GM12872 (cell line): Measurements from ENCODE around the gene TXLNB.

Experiments used
- TF ChIP-seq, protein P1 (sequence below): IDR thresholded peaks from 3 replicates; pipeline ENCODE4 v1.5.1; 2011; ENCODE audit warnings: low read depth, mild to moderate bottlenecking, low read length, moderate library complexity; ENCODE audit not compliant: insufficient read depth

The TXLNB gene

DNA sequence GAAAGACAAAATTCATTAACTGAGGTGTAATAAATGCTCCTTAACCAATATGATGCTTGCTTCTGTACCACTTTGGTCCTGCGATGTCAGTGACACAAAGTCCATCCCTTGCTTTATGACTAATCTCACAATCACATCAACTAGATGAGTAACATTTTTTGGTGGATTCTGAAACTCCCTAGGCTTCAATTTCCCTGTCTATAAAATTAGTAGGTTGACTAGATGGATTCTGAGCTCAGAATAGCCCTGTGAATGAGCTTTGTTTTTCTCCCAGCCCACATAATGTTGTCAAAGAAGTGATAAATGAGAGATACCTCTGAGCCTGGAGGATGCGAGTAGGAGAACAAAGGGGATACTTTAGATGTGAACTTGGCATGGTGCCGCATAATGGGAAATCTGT lies 9.1 kb downstream of the TXLNB start:
- TF ChIP-seq, protein P1, sequence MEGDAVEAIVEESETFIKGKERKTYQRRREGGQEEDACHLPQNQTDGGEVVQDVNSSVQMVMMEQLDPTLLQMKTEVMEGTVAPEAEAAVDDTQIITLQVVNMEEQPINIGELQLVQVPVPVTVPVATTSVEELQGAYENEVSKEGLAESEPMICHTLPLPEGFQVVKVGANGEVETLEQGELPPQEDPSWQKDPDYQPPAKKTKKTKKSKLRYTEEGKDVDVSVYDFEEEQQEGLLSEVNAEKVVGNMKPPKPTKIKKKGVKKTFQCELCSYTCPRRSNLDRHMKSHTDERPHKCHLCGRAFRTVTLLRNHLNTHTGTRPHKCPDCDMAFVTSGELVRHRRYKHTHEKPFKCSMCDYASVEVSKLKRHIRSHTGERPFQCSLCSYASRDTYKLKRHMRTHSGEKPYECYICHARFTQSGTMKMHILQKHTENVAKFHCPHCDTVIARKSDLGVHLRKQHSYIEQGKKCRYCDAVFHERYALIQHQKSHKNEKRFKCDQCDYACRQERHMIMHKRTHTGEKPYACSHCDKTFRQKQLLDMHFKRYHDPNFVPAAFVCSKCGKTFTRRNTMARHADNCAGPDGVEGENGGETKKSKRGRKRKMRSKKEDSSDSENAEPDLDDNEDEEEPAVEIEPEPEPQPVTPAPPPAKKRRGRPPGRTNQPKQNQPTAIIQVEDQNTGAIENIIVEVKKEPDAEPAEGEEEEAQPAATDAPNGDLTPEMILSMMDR = no peak

DNA sequence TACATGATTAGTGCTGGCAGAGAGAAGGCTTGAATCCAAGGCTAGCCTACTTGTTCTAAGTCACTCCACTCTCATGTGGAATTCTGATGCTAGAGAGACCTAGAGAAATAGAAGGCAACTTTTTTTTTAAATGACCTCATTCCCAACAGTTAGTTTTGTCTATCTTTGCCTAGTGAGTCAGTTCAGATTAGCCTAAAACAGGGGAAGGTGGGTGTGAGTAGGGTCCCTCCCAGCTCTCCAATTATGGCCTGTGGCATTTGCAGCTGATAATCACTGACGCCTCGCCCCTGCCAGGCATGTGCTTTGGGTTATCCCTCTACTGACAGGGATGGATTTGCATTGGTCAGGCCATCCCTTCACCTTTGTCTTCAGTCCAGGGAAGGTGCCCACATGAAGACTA lies 13.6 kb downstream of the TXLNB start:
- TF ChIP-seq, protein P1 = no peak

DNA sequence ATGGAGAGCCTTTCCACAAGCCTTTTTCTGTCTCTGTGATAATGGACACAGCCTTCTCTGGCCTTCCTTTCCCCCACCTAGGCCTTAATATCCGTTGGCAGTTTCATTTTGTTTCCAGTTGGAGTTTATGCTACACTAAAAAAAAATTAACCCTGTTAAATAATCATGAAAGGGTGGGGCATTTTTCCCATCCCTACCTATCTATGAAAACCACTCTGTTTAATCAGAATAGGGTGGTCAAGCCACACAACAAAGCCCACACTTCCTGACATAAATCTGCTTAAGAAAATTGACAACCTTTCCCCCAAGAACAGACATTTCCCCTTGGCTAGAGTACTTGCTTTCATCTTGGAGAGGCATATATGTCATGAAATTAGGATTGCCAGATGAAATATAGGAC lies 14.2 kb downstream of the TXLNB start:
- TF ChIP-seq, protein P1 = no peak

DNA sequence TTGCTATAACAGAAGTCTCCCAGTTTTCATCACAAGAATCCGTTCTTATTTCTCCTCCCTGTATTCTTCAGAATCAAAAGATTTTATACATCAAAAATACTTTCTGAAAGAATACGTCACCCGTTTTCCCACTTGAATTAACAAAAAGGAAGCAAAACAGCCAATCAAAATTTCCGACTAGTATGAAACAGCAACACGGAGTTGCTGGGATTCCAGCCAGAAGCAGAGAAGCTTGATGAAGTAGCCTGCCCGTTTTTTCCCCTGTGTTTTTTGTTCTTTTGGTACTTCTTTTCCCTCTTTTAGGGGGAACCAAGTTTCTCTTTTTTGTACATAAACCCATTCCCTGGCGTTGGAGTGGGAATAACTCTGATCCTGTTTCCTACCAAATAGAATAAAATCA lies 14.6 kb downstream of the TXLNB start:
- TF ChIP-seq, protein P1 = no peak

DNA sequence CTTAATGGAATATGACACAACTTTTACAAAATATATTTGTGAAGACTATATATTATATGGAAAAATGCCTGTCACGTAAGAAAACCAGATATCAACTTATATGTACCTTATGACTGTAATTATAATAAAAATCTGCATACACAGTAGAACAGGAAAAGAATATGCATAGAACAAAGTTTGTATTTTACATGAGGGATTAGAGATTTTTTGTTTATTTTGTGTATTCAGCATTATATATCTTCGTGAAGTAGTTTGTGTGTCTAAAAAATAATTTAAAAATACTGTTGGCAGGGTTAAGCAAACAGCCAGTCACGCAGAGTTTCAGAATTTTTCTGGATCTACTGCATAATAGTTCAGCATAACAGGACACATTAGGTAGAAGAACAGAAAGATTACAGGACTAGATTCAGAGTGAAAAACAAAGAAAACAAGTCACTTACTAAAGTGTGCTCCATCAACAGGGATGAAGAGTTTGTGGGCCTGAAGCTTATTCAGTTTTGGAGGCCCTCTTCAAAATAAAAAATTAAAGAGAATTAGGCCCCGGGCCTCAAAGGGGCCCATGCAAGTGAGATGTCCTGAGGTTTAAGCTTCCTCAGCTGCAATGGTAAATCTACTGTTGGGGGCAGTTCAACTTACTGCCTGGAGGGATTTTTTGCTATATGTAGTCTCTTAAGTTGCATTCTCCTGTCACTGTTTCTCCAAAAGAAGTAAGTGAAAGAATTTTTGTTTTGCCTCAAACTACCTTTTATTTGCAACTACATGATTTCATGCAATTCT lies 16.3 kb downstream of the TXLNB start:
- TF ChIP-seq, protein P1 = no peak

DNA sequence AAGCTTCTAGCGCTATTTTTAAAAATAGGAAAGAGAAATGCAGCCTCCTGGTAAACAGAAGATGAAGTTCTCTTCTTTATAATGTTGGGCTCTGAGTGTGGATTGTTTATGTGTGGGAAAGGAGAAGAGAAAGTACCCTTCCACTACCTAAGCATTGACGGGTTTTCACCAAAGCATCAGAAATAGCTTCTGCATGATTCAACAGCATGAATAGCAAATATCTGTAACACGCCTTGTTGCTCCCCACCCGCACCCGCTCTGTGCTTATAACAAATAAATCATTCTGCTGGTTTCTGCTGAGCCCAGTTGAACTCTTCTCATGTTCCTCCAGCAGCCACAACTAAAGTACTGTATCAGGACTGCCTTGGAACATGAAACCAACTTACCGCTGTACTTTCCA lies 20.7 kb downstream of the TXLNB start:
- TF ChIP-seq, protein P1 = no peak

DNA sequence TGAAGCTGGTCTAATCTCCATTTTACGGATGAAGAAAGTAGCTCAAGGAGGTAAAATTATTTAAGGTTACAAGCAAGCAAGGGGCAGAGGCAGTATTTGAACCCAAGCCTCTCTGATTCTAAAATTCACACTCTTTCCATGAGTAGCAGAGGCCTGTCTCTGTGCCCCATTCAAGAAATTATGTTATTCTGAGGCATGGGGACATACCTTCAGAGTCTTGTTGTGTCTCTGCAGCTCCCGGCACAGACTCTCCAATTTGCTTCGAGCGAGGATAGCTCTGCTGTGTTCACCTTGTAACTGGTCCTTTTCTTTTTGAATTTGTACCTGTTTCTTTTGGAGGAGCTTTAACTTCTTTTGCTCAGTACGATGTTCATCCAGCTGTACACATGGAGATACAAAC lies 21.5 kb downstream of the TXLNB start:
- TF ChIP-seq, protein P1 = no peak
